ENCODE results near the gene ZFP91. TPM values are rescaled to one million over a fixed set of nuclear protein-coding genes. Genes with fewer than 3 reads are reported as not detected.

Gene ZFP91
- total and polyA plus RNA-seq, 9 of the 15 experiments (the other 6 are each of a cell fraction or from before 2014, with no cell fraction given): 17.6 to 58.3 (median 34.0) TPM

DNA sequence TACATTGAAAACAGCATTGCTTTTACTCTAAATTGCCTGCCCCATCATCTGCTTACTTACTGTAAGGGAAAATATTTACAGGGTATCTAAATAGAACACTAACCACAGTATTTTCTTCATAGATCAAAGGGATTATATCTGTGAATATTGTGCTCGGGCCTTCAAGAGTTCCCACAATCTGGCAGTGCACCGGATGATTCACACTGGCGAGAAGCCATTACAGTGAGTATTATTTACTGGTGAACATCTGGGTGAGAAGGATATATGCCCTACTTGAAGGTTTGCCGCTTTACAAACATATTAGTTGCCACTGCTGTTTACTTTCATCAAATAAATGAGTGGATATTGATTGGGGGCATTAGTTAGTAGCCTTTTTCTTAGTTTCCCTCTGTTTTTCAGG, 37.7 kb downstream of the ZFP91 start:
- DNase-seq (ENCODE audit: extremely low read depth in 1 of 4, low spot score in 3 of 4): no peak
- Histone ChIP-seq H3K27ac (ENCODE audit: extremely low read depth, low read depth, low read length) (no peak overlapping the region), H3K27me3 (ENCODE audit: control insufficient read depth in 2 of 2, insufficient read depth in 2 of 2, low read length in 2 of 2) (no peaks in the 10 kb centered on the region), H3K79me2 (ENCODE audit: control insufficient read depth, insufficient read depth, low read length) (peaks cover 6% of the 10 kb centered on the region; the same call in 2 of the 3 replicates), H4K20me1 (replicated peaks; ENCODE audit: control insufficient read depth, insufficient read depth, low read length) (no peaks in the 10 kb centered on the region), H3K9me3 (replicated peaks; ENCODE audit: control insufficient read depth, insufficient read depth, low read depth, low read length) (no peaks in the 10 kb centered on the region), H3K4me3 (no peak overlapping the region), H2AFZ (ENCODE audit: low read depth, low read length) (no peak overlapping the region), H3K4me1 (replicated peaks in 1 of 2; ENCODE audit: control insufficient read depth in 2 of 2, insufficient read depth in 2 of 2, low read length in 2 of 2) (no peaks in the 10 kb centered on the region), H3K9me1 (ENCODE audit: control insufficient read depth, insufficient read depth, low read length) (no peaks in the 10 kb centered on the region), H3K4me2 (ENCODE audit: insufficient read depth, low read length) (no peak overlapping the region), H3K36me3 (ENCODE audit: control insufficient read depth, insufficient read depth, low read length) (peaks cover 98% of the 10 kb centered on the region), H3K9ac (ENCODE audit: insufficient read depth in 1 of 2, low read depth in 2 of 2, low read length in 2 of 2) (no peak overlapping the region)
- 80% methylated on average over 4 of the region's 4 CpGs for WGBS (ENCODE audit: insufficient coverage, low coverage, missing lambda C conversion rate)
- intact Hi-C loops (cut with micrococcal nuclease): no loop called here
- no TSS peak for BruUV-seq (replicated peaks)
- in situ Hi-C loops (cut with MboI): no loop called here
- CTCF ChIA-PET (ENCODE audit: low intra/inter-chr PET ratio): no interaction called here
- ATAC-seq: no peak
- no peak for FAIRE-seq
- POLR2A ChIA-PET: no interaction called here
- TF ChIP-seq HMG20B (CRISPR knock-in tag; IDR thresholded peaks at IDR 0.05) (no peak), U2AF1 (optimal IDR thresholded peaks at IDR 0.05; ENCODE audit: low read depth, low read length) (no peak), ZNF212 (CRISPR knock-in tag; IDR thresholded peaks at IDR 0.05) (no peak), COPS2 (conservative IDR thresholded peaks at IDR 0.05) (no peak), GATAD2B (IDR thresholded peaks at IDR 0.05; ENCODE audit: borderline replicate concordance) (no peak), KLF1 (tag; IDR thresholded peaks at IDR 0.05) (no peak), NFE2 (IDR thresholded peaks at IDR 0.05; ENCODE audit: low read depth) (no peak), ZNF507 (tag; conservative IDR thresholded peaks at IDR 0.05) (no peak), POLR2H (tag; IDR thresholded peaks at IDR 0.05; ENCODE audit: low read depth) (no peak)
- TF ChIP-seq, protein P1, sequence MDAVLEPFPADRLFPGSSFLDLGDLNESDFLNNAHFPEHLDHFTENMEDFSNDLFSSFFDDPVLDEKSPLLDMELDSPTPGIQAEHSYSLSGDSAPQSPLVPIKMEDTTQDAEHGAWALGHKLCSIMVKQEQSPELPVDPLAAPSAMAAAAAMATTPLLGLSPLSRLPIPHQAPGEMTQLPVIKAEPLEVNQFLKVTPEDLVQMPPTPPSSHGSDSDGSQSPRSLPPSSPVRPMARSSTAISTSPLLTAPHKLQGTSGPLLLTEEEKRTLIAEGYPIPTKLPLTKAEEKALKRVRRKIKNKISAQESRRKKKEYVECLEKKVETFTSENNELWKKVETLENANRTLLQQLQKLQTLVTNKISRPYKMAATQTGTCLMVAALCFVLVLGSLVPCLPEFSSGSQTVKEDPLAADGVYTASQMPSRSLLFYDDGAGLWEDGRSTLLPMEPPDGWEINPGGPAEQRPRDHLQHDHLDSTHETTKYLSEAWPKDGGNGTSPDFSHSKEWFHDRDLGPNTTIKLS (IDR thresholded peaks at IDR 0.05; ENCODE audit: borderline replicate concordance, low read depth): no peak
- TF ChIP-seq, protein P2, sequence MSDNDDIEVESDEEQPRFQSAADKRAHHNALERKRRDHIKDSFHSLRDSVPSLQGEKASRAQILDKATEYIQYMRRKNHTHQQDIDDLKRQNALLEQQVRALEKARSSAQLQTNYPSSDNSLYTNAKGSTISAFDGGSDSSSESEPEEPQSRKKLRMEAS (CRISPR knock-in tag; IDR thresholded peaks at IDR 0.05): no peak

All from K562 (cell line).